ENCODE measurements around the gene SPRTN.

DNA sequence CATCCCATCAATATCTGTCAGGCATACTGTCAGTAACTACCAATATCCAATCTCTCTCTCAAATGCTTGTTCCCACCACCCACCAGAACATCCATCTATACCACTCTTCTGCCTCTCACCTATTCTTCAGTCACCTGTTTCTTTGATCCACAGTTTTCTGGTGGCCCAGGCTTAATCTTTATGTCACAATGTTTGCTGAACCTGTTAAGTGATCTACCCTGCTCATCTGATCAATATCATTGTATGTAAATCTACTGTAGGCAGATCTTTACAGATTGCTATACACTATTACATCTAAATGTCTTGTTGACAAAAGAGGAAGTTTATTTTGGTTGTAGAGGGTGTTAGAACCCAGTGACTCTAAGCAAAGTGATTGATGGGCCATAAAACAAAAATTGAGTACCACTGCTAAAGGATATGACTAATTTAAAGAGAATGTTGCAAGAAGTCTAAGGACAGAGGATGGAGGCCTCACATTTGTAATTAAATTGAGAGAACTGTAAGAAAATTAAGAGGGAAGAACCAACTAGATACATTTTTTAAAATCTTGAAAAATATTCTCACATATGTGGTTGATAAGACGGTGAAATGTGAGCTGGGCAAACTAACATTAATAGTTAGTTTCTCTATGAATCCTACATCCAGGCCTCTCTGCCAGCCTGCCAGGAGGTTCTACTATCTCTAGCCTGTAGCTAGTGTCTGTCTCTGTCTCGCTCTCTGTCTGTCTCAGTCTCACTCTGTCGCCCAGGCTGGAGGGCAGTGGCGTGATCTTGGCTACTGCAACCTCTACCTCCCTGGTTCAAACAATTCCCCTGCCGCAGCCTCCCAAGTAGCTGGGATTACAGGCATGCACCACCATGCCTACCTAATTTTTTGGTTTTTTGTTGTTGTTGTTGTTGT, 49.9 kb downstream of the SPRTN start:
- no peak for TF ChIP-seq CTCF (IDR thresholded peaks at IDR 0.05)
- TF ChIP-seq POLR2A (IDR thresholded peaks at IDR 0.05): no peak
